Naive thymus-derived CD4-positive, alpha-beta T cell (primary cell): ENCODE data around the gene FBXO41. TPM values are rescaled to one million over a fixed set of nuclear protein-coding genes. Genes with fewer than 3 reads are reported as not detected.
A peak's percentile ranks its signal among the peaks of the same experiment; 100 is the strongest.
"Not testable (repeated sequence)": the region's sequence is repeated elsewhere in the genome, so short reads cannot be mapped to it uniquely, and the experiment has no call there.

Source experiments
- ATAC-seq: fragments of 150-1000 bp; cut with Tn5 transposase; 2 replicates; pipeline ENCODE4 v1.10.0; 2021; ENCODE audit warnings: mild to moderate bottlenecking, moderate library complexity
- CTCF ChIA-PET: fragments of 350-600 bp; sonication (Branson Sonifier 250); formaldehyde crosslinking; loops from one replicate; lab custom pipeline; 2021; ENCODE audit warnings: antibody characterized with exemption; lab: Charles Lee
- POLR2A ChIA-PET: fragments of 350-600 bp; sonication (Branson Sonifier 250); formaldehyde crosslinking; loops from one replicate; lab custom pipeline; 2021; ENCODE audit warnings: antibody characterized with exemption, inconsistent platforms; lab: Charles Lee
- DNase-seq, 9 donors: peaks; one replicate each; pipeline versions ENCODE4 v3.0.0 to v3.0.0-alpha.2; 2020 to 2022; ENCODE audit warnings: mixed read lengths in 1 of 9
- H3K27ac ChIP-seq: one replicate; pipeline ENCODE4 v1.7.0; 2013; ENCODE audit warnings: mild to moderate bottlenecking, low read depth, low read length, moderate library complexity
- H3K27me3 ChIP-seq, 2 donors: one replicate each; pipeline ENCODE4 v1.7.0; 2013; ENCODE audit warnings: low read length in 2 of 2, mild to moderate bottlenecking in 2 of 2, moderate library complexity in 2 of 2; ENCODE audit not compliant: control insufficient read depth in 2 of 2, insufficient read depth in 2 of 2
- H3K36me3 ChIP-seq, 3 experiments: 1 replicate in 2 of 3; 2 replicates in 1 of 3; pipeline ENCODE4 v1.7.0; 2013; ENCODE audit warnings: low read length in 3 of 3, mild to moderate bottlenecking in 3 of 3, moderate library complexity in 1 of 3; ENCODE audit not compliant: insufficient read depth in 3 of 3, control insufficient read depth in 2 of 3
- H3K4me1 ChIP-seq, 2 donors: one replicate each; pipeline ENCODE4 v1.7.0; 2013; ENCODE audit warnings: low read length in 2 of 2, mild to moderate bottlenecking in 2 of 2, moderate library complexity in 1 of 2; ENCODE audit not compliant: control insufficient read depth in 2 of 2, insufficient read depth in 2 of 2
- H3K4me3 ChIP-seq: 2 replicates; pipeline ENCODE4 v1.7.0; 2013; ENCODE audit warnings: mild to moderate bottlenecking, low read length
- H3K9me3 ChIP-seq, 3 experiments: 1 replicate in 2 of 3; 2 replicates in 1 of 3; pipeline ENCODE4 v1.7.0; 2013; ENCODE audit warnings: low read length in 3 of 3; ENCODE audit not compliant: control insufficient read depth in 2 of 3
- H3K27ac Mint-ChIP-seq, 9 donors: one replicate each; pipeline ENCODE4 v1.8.0; 2020 to 2022; ENCODE audit warnings: mixed read lengths in 9 of 9, mild to moderate bottlenecking in 8 of 9, moderate library complexity in 5 of 9, inconsistent platforms in 2 of 9
- H3K27me3 Mint-ChIP-seq, 5 donors: one replicate each; pipeline ENCODE4 v1.8.0; 2021 to 2022; ENCODE audit warnings: mixed read lengths in 5 of 5, mild to moderate bottlenecking in 1 of 5
- H3K36me3 Mint-ChIP-seq, 5 donors: one replicate each; pipeline ENCODE4 v1.8.0; 2020 to 2022; ENCODE audit warnings: mixed read lengths in 5 of 5, mild to moderate bottlenecking in 3 of 5, inconsistent platforms in 1 of 5
- H3K4me1 Mint-ChIP-seq, 7 donors: one replicate each; pipeline ENCODE4 v1.8.0; 2020 to 2022; ENCODE audit warnings: mixed read lengths in 7 of 7, mild to moderate bottlenecking in 3 of 7, inconsistent platforms in 1 of 7
- H3K4me3 Mint-ChIP-seq, 10 donors: one replicate each; pipeline ENCODE4 v1.8.0; 2020 to 2022; ENCODE audit warnings: mild to moderate bottlenecking in 10 of 10, mixed read lengths in 10 of 10, moderate library complexity in 6 of 10, inconsistent platforms in 2 of 10
- H3K9me3 Mint-ChIP-seq, 11 donors: one replicate each; pipeline ENCODE4 v1.8.0; 2020 to 2022; ENCODE audit warnings: mixed read lengths in 11 of 11, mild to moderate bottlenecking in 4 of 11, inconsistent platforms in 1 of 11, moderate library complexity in 1 of 11
- intact Hi-C, 2 donors: fragments of 100-400 bp; cut with micrococcal nuclease; formaldehyde crosslinking; loops; one replicate each; pipeline ENCODE4 v1.15.1; 2023
- polyA plus RNA-seq, 2 donors: library from polyadenylated mRNA; unstranded; fragments of 300-500 nt; fragmentation: Illumina TruSeq; gene quantifications; one replicate each; pipeline ENCODE4 v1.2.3, GENCODE V29; 2021
- total RNA-seq, 6 experiments: library from RNA in 5 of 6; stranded (reverse) in 5 of 6; gene quantifications; 1 replicate in 5 of 6; 2 replicates in 1 of 6; pipeline ENCODE4 v1.2.3 and lab custom pipeline; 2021 to 2026

Gene FBXO41
- total and polyA plus RNA-seq, 7 experiments from 2014 or later = 1.5 to 19.6 (median 14.1) TPM

- Histone ChIP-seq H3K36me3 (peaks cover 0 to 33% (median 0%) of the 10 kb centered on the region in 3 experiments), H3K4me1 (peaks cover 0 to 12% of the 10 kb centered on the region in 2 donors), H3K27ac (no peak overlapping the region), H3K4me3 (no peak overlapping the region), H3K27me3 (no peaks in the 10 kb centered on the region), H3K9me3 (no peaks in the 10 kb centered on the region)
- ChIA-PET POLR2A (no interaction called here), CTCF (no interaction called here)
- no peak for DNase-seq
- ATAC-seq = no peak
- Mint-ChIP-seq H3K27me3 (no peaks in the 10 kb centered on the region), H3K27ac (peak overlapping the region in 1 of 9 donors; percentile 70), H3K36me3 (peaks cover 0 to 9% (median 5%) of the 10 kb centered on the region in 5 donors), H3K4me1 (peaks cover 18 to 27% (median 23%) of the 10 kb centered on the region in 7 donors), H3K9me3 (peaks cover 0 to 3% (median 0%) of the 10 kb centered on the region in 11 donors), H3K4me3 (no peak overlapping the region)
- intact Hi-C loops = no loop called here
Measured at GRCh38 chr2:73265298-73266060, 18.8 kb downstream of the FBXO41 start.

- no peaks in the 10 kb centered on the region for H3K27me3 Mint-ChIP-seq
- Histone ChIP-seq H3K27me3 (no peaks in the 10 kb centered on the region), H3K4me1 (peaks cover 0 to 12% of the 10 kb centered on the region in 2 donors), H3K9me3 (no peaks in the 10 kb centered on the region), H3K36me3 (peaks cover 0 to 39% (median 0%) of the 10 kb centered on the region in 3 experiments), H3K27ac (no peak overlapping the region), H3K4me3 (no peak overlapping the region)
- H3K4me3 Mint-ChIP-seq = no peak overlapping the region
- DNase-seq = no peak
- H3K4me1 Mint-ChIP-seq = peaks cover 13 to 22% (median 19%) of the 10 kb centered on the region in 7 donors
- intact Hi-C loops = no loop called here
- ChIA-PET POLR2A (no interaction called here), CTCF (no interaction called here)
- no peak for ATAC-seq
- H3K27ac Mint-ChIP-seq = no peak overlapping the region
- H3K9me3 Mint-ChIP-seq = peaks cover 0 to 3% (median 0%) of the 10 kb centered on the region in 11 donors
- H3K36me3 Mint-ChIP-seq = peaks cover 0 to 9% (median 5%) of the 10 kb centered on the region in 5 donors
Measured at GRCh38 chr2:73264783-73265182, 19.5 kb downstream of the FBXO41 start.

- Mint-ChIP-seq H3K4me3 (no peak overlapping the region), H3K27ac (no peak overlapping the region), H3K9me3 (peaks cover 0 to 3% (median 0%) of the 10 kb centered on the region in 11 donors), H3K36me3 (peaks cover 0 to 9% (median 5%) of the 10 kb centered on the region in 5 donors), H3K4me1 (peaks cover 11 to 20% (median 18%) of the 10 kb centered on the region in 7 donors), H3K27me3 (no peaks in the 10 kb centered on the region)
- DNase-seq (no peak), ATAC-seq (no peak)
- Histone ChIP-seq H3K4me1 (peaks cover 0 to 12% of the 10 kb centered on the region in 2 donors), H3K36me3 (peaks cover 0 to 45% (median 0%) of the 10 kb centered on the region in 3 experiments), H3K4me3 (no peak overlapping the region), H3K9me3 (no peaks in the 10 kb centered on the region), H3K27ac (no peak overlapping the region), H3K27me3 (no peaks in the 10 kb centered on the region)
- ChIA-PET POLR2A (no interaction called here), CTCF (no interaction called here)
- intact Hi-C loops = no loop called here
Measured at GRCh38 chr2:73264332-73264606, 20.0 kb downstream of the FBXO41 start.

GRCh38 chr2:73263540-73264331, 20.5 kb downstream of the FBXO41 start:
- H3K4me1 ChIP-seq = peaks cover 0 to 9% of the 10 kb centered on the region in 2 donors
- DNase-seq (no peak), ATAC-seq (no peak)
- Mint-ChIP-seq H3K36me3 (peaks cover 0 to 9% (median 5%) of the 10 kb centered on the region in 5 donors), H3K27me3 (no peaks in the 10 kb centered on the region), H3K27ac (no peak overlapping the region), H3K9me3 (peaks cover 0 to 3% (median 0%) of the 10 kb centered on the region in 11 donors), H3K4me1 (peaks cover 11 to 22% (median 19%) of the 10 kb centered on the region in 7 donors), H3K4me3 (no peak overlapping the region)
- no peaks in the 10 kb centered on the region for H3K9me3 ChIP-seq
- ChIA-PET POLR2A (no interaction called here), CTCF (no interaction called here)
- intact Hi-C loops = no loop called here
- H3K27me3 ChIP-seq = no peaks in the 10 kb centered on the region
- no peak overlapping the region for H3K27ac ChIP-seq
- peaks cover 0 to 50% (median 0%) of the 10 kb centered on the region in 3 experiments for H3K36me3 ChIP-seq
- no peak overlapping the region for H3K4me3 ChIP-seq

GRCh38 chr2:73262691-73263429, 21.4 kb downstream of the FBXO41 start:
- intact Hi-C loops = not testable (repeated sequence)
- CTCF ChIA-PET = interaction anchor here (0.6 kb wide), 1 partner anchor 120 kb away, joined by 3 read pairs; no protein-coding TSS in a partner anchor

GRCh38 chr2:73262108-73262651, 22.1 kb downstream of the FBXO41 start:
- ChIA-PET POLR2A (interaction anchor here (1.0 kb wide), 1 partner anchor 8 kb away, joined by 3 read pairs; no protein-coding TSS in a partner anchor), CTCF (interaction anchor here (0.6 kb wide), 1 partner anchor 121 kb away, joined by 3 read pairs; no protein-coding TSS in a partner anchor)
- Mint-ChIP-seq H3K4me3 (no peak overlapping the region), H3K9me3 (no peaks in the 10 kb centered on the region), H3K36me3 (peaks cover 0 to 5% (median 4%) of the 10 kb centered on the region in 5 donors), H3K27ac (peak overlapping the region in 1 of 9 donors; percentile 45), H3K4me1 (peaks cover 4 to 17% (median 8%) of the 10 kb centered on the region in 7 donors), H3K27me3 (no peaks in the 10 kb centered on the region)
- DNase-seq (no peak), ATAC-seq (no peak)
- H3K9me3 ChIP-seq = no peaks in the 10 kb centered on the region
- no peak overlapping the region for H3K27ac ChIP-seq
- intact Hi-C loops = no loop called here
- H3K27me3 ChIP-seq = no peaks in the 10 kb centered on the region
- H3K4me1 ChIP-seq = peaks cover 0 to 6% of the 10 kb centered on the region in 2 donors
- peaks cover 0 to 56% (median 0%) of the 10 kb centered on the region in 3 experiments for H3K36me3 ChIP-seq
- no peak overlapping the region for H3K4me3 ChIP-seq

More at GRCh38 chr2:73262691-73263429, 21.4 kb downstream of the FBXO41 start:
- peaks cover 6 to 18% (median 13%) of the 10 kb centered on the region in 7 donors for H3K4me1 Mint-ChIP-seq
- not testable (repeated sequence) for H3K27ac Mint-ChIP-seq, H3K27me3 ChIP-seq, ATAC-seq, H3K9me3 ChIP-seq, DNase-seq, H3K4me1 ChIP-seq, H3K4me3 ChIP-seq, H3K9me3 Mint-ChIP-seq, H3K36me3 Mint-ChIP-seq, H3K27me3 Mint-ChIP-seq, H3K4me3 Mint-ChIP-seq, H3K27ac ChIP-seq
- POLR2A ChIA-PET = interaction anchor here (1.0 kb wide), 1 partner anchor 9 kb away, joined by 3 read pairs; no protein-coding TSS in a partner anchor
- H3K36me3 ChIP-seq = peaks cover 0 to 56% (median 0%) of the 10 kb centered on the region in 3 experiments
